Muscle layer of duodenum (tissue), 2 donors: ENCODE results near the gene SEC14L6.
"Not testable (repeated sequence)": the region's sequence is repeated elsewhere in the genome, so short reads cannot be mapped to it uniquely, and the experiment has no call there.

Experiments used
- H3K27ac ChIP-seq: one replicate; pipeline ENCODE4 v1.7.0; 2013; ENCODE audit warnings: mild to moderate bottlenecking, low read length
- H3K27me3 ChIP-seq: one replicate; pipeline ENCODE4 v1.7.0; 2013; ENCODE audit warnings: low read depth, mild to moderate bottlenecking, control low read depth, low read length
- H3K36me3 ChIP-seq, 2 donors: one replicate each; pipeline ENCODE4 v1.7.0; 2013; ENCODE audit warnings: low read length in 2 of 2, control low read depth in 1 of 2, mild to moderate bottlenecking in 1 of 2; ENCODE audit not compliant: insufficient read depth in 2 of 2, control insufficient read depth in 1 of 2
- H3K4me1 ChIP-seq, 2 donors: one replicate each; pipeline ENCODE4 v1.7.0; 2013; ENCODE audit warnings: low read length in 2 of 2, mild to moderate bottlenecking in 2 of 2, control low read depth in 1 of 2, moderate library complexity in 1 of 2; ENCODE audit not compliant: insufficient read depth in 2 of 2, control insufficient read depth in 1 of 2
- H3K4me3 ChIP-seq, 2 donors: one replicate each; pipeline ENCODE4 v1.7.0; 2013; ENCODE audit warnings: low read length in 2 of 2, low read depth in 1 of 2, mild to moderate bottlenecking in 1 of 2
- H3K9me3 ChIP-seq, 2 donors: one replicate each; pipeline ENCODE4 v1.7.0; 2013; ENCODE audit warnings: low read length in 2 of 2, control low read depth in 1 of 2, mild to moderate bottlenecking in 1 of 2; ENCODE audit not compliant: control insufficient read depth in 1 of 2
- donor health status: healthy.

Gene SEC14L6

GRCh38 chr22:30575859-30576258 is 29.3 kb upstream of the SEC14L6 start:
- H3K27ac ChIP-seq = no peak overlapping the region
- no peak overlapping the region for H3K4me3 ChIP-seq
- H3K27me3 ChIP-seq = no peaks in the 10 kb centered on the region
- no peaks in the 10 kb centered on the region for H3K9me3 ChIP-seq
- H3K4me1 ChIP-seq = peaks cover 9 to 23% of the 10 kb centered on the region in 2 donors
- H3K36me3 ChIP-seq = peaks cover 40 to 55% of the 10 kb centered on the region in 2 donors

DNA sequence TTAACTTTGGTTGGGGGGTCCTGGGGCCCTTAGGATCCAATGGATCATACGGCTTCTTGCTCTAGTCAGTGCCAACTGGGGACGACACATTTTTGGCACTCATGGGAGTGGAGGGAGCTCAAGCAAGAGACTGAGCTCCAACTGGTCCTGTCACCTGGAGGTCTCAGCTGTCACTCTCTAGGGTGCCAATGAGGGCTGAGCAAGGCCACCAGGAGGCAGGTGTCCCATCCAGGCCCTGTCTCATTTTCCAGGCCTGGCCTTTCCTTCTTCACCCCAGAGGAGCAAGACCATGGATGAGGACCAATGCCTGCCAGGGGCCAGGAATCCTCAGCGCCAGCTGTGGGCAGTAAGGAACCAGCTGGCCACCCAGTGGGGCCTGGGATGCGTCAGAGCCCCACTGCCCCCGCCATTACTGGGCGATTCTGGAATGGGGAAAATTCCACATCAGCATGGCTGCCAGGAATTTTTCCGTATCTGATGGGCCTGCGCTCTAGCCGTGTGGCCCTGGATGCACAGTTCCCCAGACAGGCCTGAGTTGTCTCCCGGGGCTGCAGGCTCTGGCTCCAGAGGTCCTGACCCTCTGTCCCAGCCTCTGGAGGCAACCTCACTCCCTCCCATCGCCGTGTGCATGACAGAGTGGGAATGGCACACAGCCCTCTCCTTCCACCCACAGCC is 28.6 kb upstream of the SEC14L6 start:
- H3K9me3 ChIP-seq = no peaks in the 10 kb centered on the region
- H3K4me1 ChIP-seq = peaks cover 9 to 23% of the 10 kb centered on the region in 2 donors
- H3K4me3 ChIP-seq = no peak overlapping the region
- H3K27ac ChIP-seq = no peak overlapping the region
- peaks cover 32 to 47% of the 10 kb centered on the region in 2 donors for H3K36me3 ChIP-seq
- no peaks in the 10 kb centered on the region for H3K27me3 ChIP-seq

DNA sequence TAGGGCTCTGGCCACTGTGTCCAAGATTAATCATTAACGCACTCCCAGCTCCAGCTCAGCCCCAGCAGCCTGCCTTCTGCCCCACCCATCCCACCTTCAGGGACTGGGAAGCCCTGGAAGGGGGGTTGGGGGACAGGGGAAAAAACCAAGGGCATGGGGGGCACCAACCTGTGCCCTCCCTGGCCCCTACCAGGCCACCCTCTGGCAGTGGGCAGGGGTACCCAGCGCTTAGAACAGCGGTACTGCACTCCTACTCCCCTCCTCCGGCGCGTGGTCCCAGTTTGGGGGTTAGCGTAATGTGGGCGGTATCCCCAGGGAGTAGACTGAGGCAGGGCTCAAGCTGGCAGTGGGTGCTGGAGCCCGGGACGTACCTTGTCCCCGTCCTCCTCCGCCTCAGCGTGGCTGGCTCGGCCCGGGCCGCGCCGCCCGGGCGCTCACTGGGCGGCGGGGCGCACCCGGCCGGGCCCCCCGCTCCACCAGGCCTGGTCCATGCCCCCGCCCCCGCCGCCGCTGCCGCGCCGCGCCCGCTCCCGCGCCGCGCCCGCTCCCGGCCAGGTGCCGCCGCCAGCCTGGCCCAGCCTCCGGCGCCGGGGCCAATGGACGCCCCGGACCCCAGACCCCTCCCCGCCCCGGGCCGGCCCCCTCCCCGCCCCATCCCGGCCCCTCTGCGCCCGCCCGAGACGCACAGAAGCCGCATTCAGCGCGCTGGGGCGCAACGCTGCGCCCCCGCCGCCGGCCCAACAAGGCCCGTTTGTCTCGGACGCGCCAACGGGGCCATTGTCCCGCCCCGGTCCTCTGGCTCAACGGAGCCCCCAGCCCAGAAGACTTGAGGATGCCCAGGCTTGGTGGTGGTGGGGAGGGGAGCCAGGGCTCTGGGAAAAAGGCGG is 27.8 kb upstream of the SEC14L6 start, which contains the start of gene GAL3ST1:
GAL3ST1 (minus strand) TSS at position 571 of the 887 bp plus-strand sequence. CDS start 17,273 bp downstream, outside the sequence.
- Histone ChIP-seq H3K27me3 (no peaks in the 10 kb centered on the region), H3K4me3 (peak within 1 kb of the TSS; percentile 26 to 38), H3K36me3 (peaks cover 24 to 39% of the 10 kb centered on the region in 2 donors), H3K4me1 (peaks cover 9 to 23% of the 10 kb centered on the region in 2 donors), H3K9me3 (no peaks in the 10 kb centered on the region), H3K27ac (peak within 1 kb of the TSS; percentile 27)

GRCh38 chr22:30573594-30574094 is 27.1 kb upstream of the SEC14L6 start:
- Histone ChIP-seq H3K27ac (peak overlapping the region; percentile 27), H3K27me3 (no peaks in the 10 kb centered on the region), H3K4me1 (peaks cover 9 to 23% of the 10 kb centered on the region in 2 donors), H3K4me3 (peak overlapping the region; percentile 26 to 38), H3K9me3 (no peaks in the 10 kb centered on the region), H3K36me3 (peaks cover 20 to 33% of the 10 kb centered on the region in 2 donors)

GRCh38 chr22:30572840-30573593 is 26.5 kb upstream of the SEC14L6 start:
- peak overlapping the region; percentile 27 for H3K27ac ChIP-seq
- H3K4me1 ChIP-seq = peaks cover 9 to 23% of the 10 kb centered on the region in 2 donors
- no peak overlapping the region for H3K4me3 ChIP-seq
- H3K27me3 ChIP-seq = no peaks in the 10 kb centered on the region
- H3K9me3 ChIP-seq = no peaks in the 10 kb centered on the region
- H3K36me3 ChIP-seq = peaks cover 20 to 26% of the 10 kb centered on the region in 2 donors

GRCh38 chr22:30572210-30572609 is 25.7 kb upstream of the SEC14L6 start:
- no peak overlapping the region for H3K4me3 ChIP-seq

GRCh38 chr22:30569674-30570202 is 23.2 kb upstream of the SEC14L6 start:
- Histone ChIP-seq H3K27ac (no peak overlapping the region), H3K4me1 (peaks cover 5 to 11% of the 10 kb centered on the region in 2 donors), H3K9me3 (no peaks in the 10 kb centered on the region), H3K27me3 (no peaks in the 10 kb centered on the region), H3K36me3 (no peaks in the 10 kb centered on the region), H3K4me3 (no peak overlapping the region)

More at GRCh38 chr22:30572210-30572609, 25.7 kb upstream of the SEC14L6 start:
- Histone ChIP-seq H3K27ac (no peak overlapping the region), H3K36me3 (peaks cover 15 to 18% of the 10 kb centered on the region in 2 donors), H3K4me1 (peaks cover 9 to 23% of the 10 kb centered on the region in 2 donors), H3K9me3 (no peaks in the 10 kb centered on the region), H3K27me3 (no peaks in the 10 kb centered on the region)

DNA sequence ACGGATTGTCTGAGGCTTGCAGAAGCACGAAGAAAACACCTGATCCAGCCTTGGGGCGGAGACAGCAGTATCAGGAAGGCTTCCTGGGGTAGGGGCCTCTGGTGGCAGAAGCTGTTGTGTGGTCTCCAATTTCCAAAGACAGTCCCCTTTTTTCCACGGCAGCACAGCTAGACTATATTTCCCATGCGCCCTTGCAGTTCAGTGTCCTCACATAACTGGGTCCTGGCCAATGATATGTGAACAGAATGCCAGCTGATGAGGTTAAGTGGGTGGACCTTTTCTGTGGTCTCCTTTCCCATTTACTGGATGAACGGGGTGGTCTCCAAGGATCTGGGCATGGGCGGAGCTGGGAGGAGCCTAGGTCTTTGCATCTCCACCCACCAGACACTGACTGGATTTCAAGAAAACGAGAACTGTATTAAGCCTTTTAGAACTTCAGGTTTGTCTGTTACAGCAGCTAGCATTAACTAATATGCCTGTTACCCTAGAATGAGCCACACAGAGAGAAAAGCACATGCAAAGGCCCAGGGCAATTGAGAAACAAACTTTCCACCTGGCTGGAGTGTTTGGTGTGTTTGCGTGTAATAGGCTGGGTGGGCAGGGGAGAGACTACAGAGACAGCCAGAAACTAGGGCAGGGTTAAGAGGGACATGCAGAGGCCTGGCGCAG is 21.7 kb upstream of the SEC14L6 start:
- H3K36me3 ChIP-seq = no peaks in the 10 kb centered on the region
- no peaks in the 10 kb centered on the region for H3K9me3 ChIP-seq
- H3K4me1 ChIP-seq = peaks cover 4 to 5% of the 10 kb centered on the region in 2 donors
- H3K4me3 ChIP-seq = no peak overlapping the region
- no peaks in the 10 kb centered on the region for H3K27me3 ChIP-seq
- H3K27ac ChIP-seq = no peak overlapping the region

- not testable (repeated sequence) for H3K9me3 ChIP-seq, H3K27me3 ChIP-seq, H3K4me3 ChIP-seq, H3K36me3 ChIP-seq, H3K4me1 ChIP-seq, H3K27ac ChIP-seq
These were observed 20.7 kb upstream of the SEC14L6 start for GRCh38 chr22:30567277-30567676.

GRCh38 chr22:30566125-30566524 is 19.6 kb upstream of the SEC14L6 start:
- H3K4me3 ChIP-seq = no peak overlapping the region
- no peaks in the 10 kb centered on the region for H3K27me3 ChIP-seq
- H3K27ac ChIP-seq = no peak overlapping the region
- H3K4me1 ChIP-seq = no peaks in the 10 kb centered on the region
- no peaks in the 10 kb centered on the region for H3K36me3 ChIP-seq
- H3K9me3 ChIP-seq = no peaks in the 10 kb centered on the region
